Cardiac muscle cell (in vitro differentiated cells and primary cell): ENCODE results near the gene SOBP. TPM values are rescaled to one million over a fixed set of nuclear protein-coding genes. Genes with fewer than 3 reads are reported as not detected.

Source experiments
- DNase-seq, 2 donors: peaks; one replicate each; pipeline versions ENCODE4 v3.0.0 to v3.0.0-alpha.2; 2010 to 2017; ENCODE audit warnings: low read depth in 1 of 2, low spot score in 1 of 2
- H3K27ac ChIP-seq: fragments of 200-600 bp; sonication (generic); 2 replicates; pipeline ENCODE4 v1.5.1; 2016
- H3K27me3 ChIP-seq: fragments of 200-600 bp; sonication (generic); 2 replicates; pipeline ENCODE4 v1.6.0; 2016; ENCODE audit warnings: control low read depth
- H3K36me3 ChIP-seq: fragments of 200-600 bp; sonication (generic); 2 replicates; pipeline ENCODE4 v1.5.1; 2016; ENCODE audit warnings: control low read depth
- H3K4me1 ChIP-seq: fragments of 200-600 bp; sonication (generic); 2 replicates; pipeline ENCODE4 v1.8.1; 2017; ENCODE audit warnings: low read depth, mild to moderate bottlenecking, mixed run types
- H3K4me3 ChIP-seq: fragments of 200-600 bp; sonication (generic); 2 replicates; pipeline ENCODE4 v1.5.1; 2016; ENCODE audit warnings: mild to moderate bottlenecking
- H3K9me3 ChIP-seq: fragments of 200-600 bp; sonication (generic); 2 replicates; pipeline ENCODE4 v1.5.1; 2017; ENCODE audit warnings: low read depth, mild to moderate bottlenecking, control low read depth
- CTCF ChIP-seq: IDR thresholded peaks from 2 replicates; pipeline ENCODE4 v1.5.1; 2012; ENCODE audit warnings: low read depth, mild to moderate bottlenecking, low read length
- polyA plus RNA-seq: library from polyadenylated mRNA; unstranded; fragments of >200 nt; fragmentation: Nextera tagmentation; extraction: Ambion mirVana; gene quantifications from 2 replicates; pipeline ENCODE4 v1.2.1, GENCODE V29; 2016
- total RNA-seq: library from RNA; depleted of rRNA; stranded (reverse); fragments of >200 nt; gene quantifications from 2 replicates; pipeline ENCODE4 v1.2.3, GENCODE V29; 2016

SOBP gene
- total and polyA plus RNA-seq, 2 experiments from 2014 or later: 27.5 to 30.8 TPM

GRCh38 chr6:107646176-107646575 is 156.3 kb downstream of the SOBP start:
- H3K9me3 ChIP-seq: no peaks in the 10 kb centered on the region
- peak overlapping the region; percentile 36 for H3K27ac ChIP-seq
- peak in 1 of 2 donors; percentile 58 for DNase-seq
- H3K4me3 ChIP-seq: no peak overlapping the region
- TF ChIP-seq CTCF: no peak
- H3K27me3 ChIP-seq: no peaks in the 10 kb centered on the region
- H3K36me3 ChIP-seq: no peaks in the 10 kb centered on the region
- H3K4me1 ChIP-seq: peaks cover 5% of the 10 kb centered on the region

GRCh38 chr6:107646776-107647438 is 157.0 kb downstream of the SOBP start:
- H3K4me3 ChIP-seq: no peak overlapping the region
- no peak for DNase-seq
- no peak overlapping the region for H3K27ac ChIP-seq
- no peaks in the 10 kb centered on the region for H3K9me3 ChIP-seq
- no peaks in the 10 kb centered on the region for H3K36me3 ChIP-seq
- TF ChIP-seq CTCF: no peak
- peaks cover 5% of the 10 kb centered on the region for H3K4me1 ChIP-seq
- H3K27me3 ChIP-seq: no peaks in the 10 kb centered on the region

- H3K4me1 ChIP-seq: peaks cover 5% of the 10 kb centered on the region
- DNase-seq: no peak
- H3K27ac ChIP-seq: no peak overlapping the region
- H3K36me3 ChIP-seq: no peaks in the 10 kb centered on the region
- no peak overlapping the region for H3K4me3 ChIP-seq
- TF ChIP-seq CTCF: no peak
- H3K27me3 ChIP-seq: no peaks in the 10 kb centered on the region
- H3K9me3 ChIP-seq: no peaks in the 10 kb centered on the region
These were observed 157.6 kb downstream of the SOBP start for GRCh38 chr6:107647439-107647948.

GRCh38 chr6:107648983-107649382 is 159.1 kb downstream of the SOBP start:
- Histone ChIP-seq H3K4me1 (peaks cover 18% of the 10 kb centered on the region), H3K36me3 (no peaks in the 10 kb centered on the region), H3K27ac (no peak overlapping the region), H3K4me3 (no peak overlapping the region), H3K27me3 (no peaks in the 10 kb centered on the region), H3K9me3 (no peaks in the 10 kb centered on the region)
- TF ChIP-seq CTCF: no peak
- DNase-seq: no peak

GRCh38 chr6:107652526-107653182 is 162.7 kb downstream of the SOBP start:
- Histone ChIP-seq H3K4me1 (peaks cover 36% of the 10 kb centered on the region), H3K4me3 (no peak overlapping the region), H3K27ac (no peak overlapping the region), H3K36me3 (no peaks in the 10 kb centered on the region), H3K9me3 (no peaks in the 10 kb centered on the region), H3K27me3 (no peaks in the 10 kb centered on the region)
- peak in 1 of 2 donors; percentile 51 for DNase-seq
- no peak for TF ChIP-seq CTCF
